Trophoblast cell (in vitro differentiated cells and primary cell): ENCODE data around the gene HADHB.
"Not testable (repeated sequence)": the region's sequence is repeated elsewhere in the genome, so short reads cannot be mapped to it uniquely, and the experiment has no call there.

Source experiments
- DNase-seq, 2 donors: peaks; one replicate each; pipeline ENCODE4 v3.0.0-alpha.2; 2016
- H2AFZ ChIP-seq: 2 replicates; pipeline ENCODE4 v1.6.1; 2013; ENCODE audit warnings: low read length, moderate library complexity, mild to moderate bottlenecking; ENCODE audit not compliant: insufficient read depth, poor library complexity
- H2AK5ac ChIP-seq: 2 replicates; pipeline ENCODE4 v1.6.1; 2013; ENCODE audit warnings: mild to moderate bottlenecking, low read length
- H2BK120ac ChIP-seq: 2 replicates; pipeline ENCODE4 v1.6.1; 2013; ENCODE audit warnings: low read length, mild to moderate bottlenecking, moderate library complexity; ENCODE audit not compliant: insufficient read depth, poor library complexity
- H2BK12ac ChIP-seq: 2 replicates; pipeline ENCODE4 v1.6.1; 2013; ENCODE audit warnings: mild to moderate bottlenecking, low read length, moderate library complexity
- H2BK5ac ChIP-seq: 2 replicates; pipeline ENCODE4 v1.6.1; 2013; ENCODE audit warnings: low read length, low read depth, moderate library complexity, mild to moderate bottlenecking; ENCODE audit not compliant: poor library complexity
- H3K14ac ChIP-seq: 2 replicates; pipeline ENCODE4 v1.6.1; 2013; ENCODE audit warnings: mild to moderate bottlenecking, low read length
- H3K18ac ChIP-seq: 2 replicates; pipeline ENCODE4 v1.6.1; 2013; ENCODE audit warnings: mild to moderate bottlenecking, low read length
- H3K23ac ChIP-seq: 2 replicates; pipeline ENCODE4 v1.6.1; 2013; ENCODE audit warnings: low read length
- H3K27ac ChIP-seq: 2 replicates; pipeline ENCODE4 v1.5.1; 2013; ENCODE audit warnings: low read depth, mild to moderate bottlenecking, inconsistent platforms, low read length, moderate library complexity
- H3K27me3 ChIP-seq: 2 replicates; pipeline ENCODE4 v1.6.1; 2013; ENCODE audit warnings: inconsistent platforms, mild to moderate bottlenecking, low read length, moderate library complexity; ENCODE audit not compliant: insufficient read depth
- H3K36me3 ChIP-seq, 2 experiments: 1 replicate in 1 of 2; 2 replicates in 1 of 2; pipeline ENCODE4 v1.6.1; 2013; ENCODE audit warnings: low read length in 2 of 2, mild to moderate bottlenecking in 2 of 2, moderate library complexity in 1 of 2; ENCODE audit not compliant: insufficient read depth in 2 of 2, control insufficient read depth in 1 of 2
- H3K4ac ChIP-seq: 2 replicates; pipeline ENCODE4 v1.6.1; 2013; ENCODE audit warnings: low read depth, mild to moderate bottlenecking, low read length, moderate library complexity
- H3K4me1 ChIP-seq, 2 experiments: 1 replicate in 1 of 2; 2 replicates in 1 of 2; pipeline ENCODE4 v1.6.1; 2013; ENCODE audit warnings: low read length in 2 of 2, mild to moderate bottlenecking in 2 of 2, moderate library complexity in 1 of 2; ENCODE audit not compliant: insufficient read depth in 2 of 2, control insufficient read depth in 1 of 2
- H3K4me2 ChIP-seq: 2 replicates; pipeline ENCODE4 v1.6.1; 2013; ENCODE audit warnings: inconsistent platforms, mild to moderate bottlenecking, low read length, moderate library complexity
- H3K4me3 ChIP-seq: 2 replicates; pipeline ENCODE4 v1.5.1; 2013; ENCODE audit warnings: mild to moderate bottlenecking, low read depth, low read length, inconsistent platforms
- H3K79me1 ChIP-seq: one replicate; pipeline ENCODE4 v1.6.1; 2013; ENCODE audit warnings: low read length
- H3K79me2 ChIP-seq: 2 replicates; pipeline ENCODE4 v1.6.1; 2013; ENCODE audit warnings: low read length, mild to moderate bottlenecking; ENCODE audit not compliant: control insufficient read depth, insufficient read depth, poor library complexity
- H3K9ac ChIP-seq: 2 replicates; pipeline ENCODE4 v1.6.1; 2013; ENCODE audit warnings: mild to moderate bottlenecking, low read length
- H3K9me3 ChIP-seq: 2 replicates; pipeline ENCODE4 v1.6.1; 2013; ENCODE audit warnings: low read depth, mild to moderate bottlenecking, control low read depth, inconsistent platforms, low read length; ENCODE audit not compliant: insufficient read depth
- H4K12ac ChIP-seq: 2 replicates; pipeline ENCODE4 v1.6.1; 2013; ENCODE audit warnings: low read depth, mild to moderate bottlenecking, low read length, moderate library complexity
- H4K8ac ChIP-seq: 2 replicates; pipeline ENCODE4 v1.6.1; 2013; ENCODE audit warnings: low read depth, mild to moderate bottlenecking, low read length, moderate library complexity
- H4K91ac ChIP-seq: one replicate; pipeline ENCODE4 v1.6.1; 2013; ENCODE audit warnings: low read depth, mild to moderate bottlenecking, low read length, moderate library complexity
- WGBS: extraction: QIAGEN DNeasy Blood & Tissue Kit; methylation state at CpG from one replicate; pipeline ENCODE4 v1.1.7; 2013; ENCODE audit warnings: missing lambda C conversion rate; ENCODE audit not compliant: insufficient read length, insufficient coverage; ENCODE audit errors: extremely low coverage; 5-methylcytosine and 5-hydroxymethylcytosine counted together

HADHB gene

GRCh38 chr2:26268670-26269385 is 24.1 kb downstream of the HADHB start:
- H4K8ac ChIP-seq, H3K79me1 ChIP-seq, H3K4me1 ChIP-seq, H2AFZ ChIP-seq, H3K4me3 ChIP-seq, H4K91ac ChIP-seq, H3K4me2 ChIP-seq, H2BK12ac ChIP-seq, H2BK5ac ChIP-seq, H3K9me3 ChIP-seq, H3K36me3 ChIP-seq, H2BK120ac ChIP-seq, H3K27ac ChIP-seq, H3K18ac ChIP-seq, H3K27me3 ChIP-seq, H4K12ac ChIP-seq, H3K9ac ChIP-seq, H3K4ac ChIP-seq, H3K14ac ChIP-seq, H3K23ac ChIP-seq, H2AK5ac ChIP-seq, H3K79me2 ChIP-seq: not testable (repeated sequence)
- no CpG with 5 or more reads among the region's 12 CpGs for WGBS
- DNase-seq, result peak in 1 of 2 donors; percentile 25

GRCh38 chr2:26269571-26270158 is 24.9 kb downstream of the HADHB start:
- no peak overlapping the region for H3K14ac ChIP-seq
- H3K27me3 ChIP-seq, result no peaks in the 10 kb centered on the region
- H4K12ac ChIP-seq, result no peak overlapping the region
- H4K8ac ChIP-seq, result no peak overlapping the region
- no peak overlapping the region for H2AFZ ChIP-seq
- H3K23ac ChIP-seq, result no peak overlapping the region
- no peak overlapping the region for H4K91ac ChIP-seq
- no peaks in the 10 kb centered on the region for H3K79me2 ChIP-seq
- no peak overlapping the region for H2BK12ac ChIP-seq
- no peak overlapping the region for H3K4ac ChIP-seq
- no peak overlapping the region for H2BK120ac ChIP-seq
- H3K27ac ChIP-seq, result no peak overlapping the region
- H3K4me2 ChIP-seq, result no peak overlapping the region
- no peaks in the 10 kb centered on the region for H3K4me1 ChIP-seq
- no peak overlapping the region for H2AK5ac ChIP-seq
- no peak overlapping the region for H3K9ac ChIP-seq
- H3K18ac ChIP-seq, result no peak overlapping the region
- no peak overlapping the region for H3K4me3 ChIP-seq
- H2BK5ac ChIP-seq, result no peak overlapping the region
- no peaks in the 10 kb centered on the region for H3K9me3 ChIP-seq
- peaks cover 2 to 4% of the 10 kb centered on the region in 2 experiments for H3K36me3 ChIP-seq
- DNase-seq, result no peak
- H3K79me1 ChIP-seq, result no peaks in the 10 kb centered on the region
- WGBS, result no CpG with 5 or more reads among the region's 6 CpGs

GRCh38 chr2:26270373-26270772 is 25.6 kb downstream of the HADHB start:
- DNase-seq, result no peak
- Histone ChIP-seq H3K9me3 (no peaks in the 10 kb centered on the region), H3K79me1 (no peaks in the 10 kb centered on the region), H4K8ac (no peak overlapping the region), H3K27ac (no peak overlapping the region), H2AK5ac (no peak overlapping the region), H3K18ac (no peak overlapping the region), H3K79me2 (no peaks in the 10 kb centered on the region), H3K36me3 (peaks cover 2 to 4% of the 10 kb centered on the region in 2 experiments), H3K14ac (no peak overlapping the region), H2BK12ac (no peak overlapping the region), H2BK5ac (no peak overlapping the region), H2AFZ (no peak overlapping the region), H3K23ac (no peak overlapping the region), H3K4me3 (no peak overlapping the region), H3K4ac (no peak overlapping the region), H3K9ac (no peak overlapping the region), H3K4me2 (no peak overlapping the region), H3K4me1 (no peaks in the 10 kb centered on the region), H4K91ac (no peak overlapping the region), H4K12ac (no peak overlapping the region), H2BK120ac (no peak overlapping the region), H3K27me3 (no peaks in the 10 kb centered on the region)

GRCh38 chr2:26273501-26273900 is 28.8 kb downstream of the HADHB start:
- Histone ChIP-seq H3K9me3 (no peaks in the 10 kb centered on the region), H3K18ac (no peak overlapping the region), H3K14ac (no peak overlapping the region), H3K79me2 (no peaks in the 10 kb centered on the region), H3K4me2 (no peak overlapping the region), H2BK120ac (no peak overlapping the region), H3K4me1 (no peaks in the 10 kb centered on the region), H4K8ac (no peak overlapping the region), H2AFZ (no peak overlapping the region), H3K79me1 (no peaks in the 10 kb centered on the region), H3K4me3 (no peak overlapping the region), H3K4ac (no peak overlapping the region), H3K36me3 (peaks cover 4 to 7% of the 10 kb centered on the region in 2 experiments), H2BK5ac (no peak overlapping the region), H3K23ac (no peak overlapping the region), H2AK5ac (no peak overlapping the region), H2BK12ac (no peak overlapping the region), H3K27me3 (no peaks in the 10 kb centered on the region), H3K27ac (no peak overlapping the region), H4K91ac (no peak overlapping the region), H4K12ac (no peak overlapping the region), H3K9ac (no peak overlapping the region)
- no CpG with 5 or more reads among the region's 2 CpGs for WGBS
- no peak for DNase-seq
